ENCODE measurements around the gene TMEM212. TPM values are rescaled to one million over a fixed set of nuclear protein-coding genes. Genes with fewer than 3 reads are reported as not detected.
A peak's percentile ranks its signal among the peaks of the same experiment; 100 is the strongest.

The TMEM212 gene
- total RNA-seq, 1 experiment from 2014 or later: not detected

DNA sequence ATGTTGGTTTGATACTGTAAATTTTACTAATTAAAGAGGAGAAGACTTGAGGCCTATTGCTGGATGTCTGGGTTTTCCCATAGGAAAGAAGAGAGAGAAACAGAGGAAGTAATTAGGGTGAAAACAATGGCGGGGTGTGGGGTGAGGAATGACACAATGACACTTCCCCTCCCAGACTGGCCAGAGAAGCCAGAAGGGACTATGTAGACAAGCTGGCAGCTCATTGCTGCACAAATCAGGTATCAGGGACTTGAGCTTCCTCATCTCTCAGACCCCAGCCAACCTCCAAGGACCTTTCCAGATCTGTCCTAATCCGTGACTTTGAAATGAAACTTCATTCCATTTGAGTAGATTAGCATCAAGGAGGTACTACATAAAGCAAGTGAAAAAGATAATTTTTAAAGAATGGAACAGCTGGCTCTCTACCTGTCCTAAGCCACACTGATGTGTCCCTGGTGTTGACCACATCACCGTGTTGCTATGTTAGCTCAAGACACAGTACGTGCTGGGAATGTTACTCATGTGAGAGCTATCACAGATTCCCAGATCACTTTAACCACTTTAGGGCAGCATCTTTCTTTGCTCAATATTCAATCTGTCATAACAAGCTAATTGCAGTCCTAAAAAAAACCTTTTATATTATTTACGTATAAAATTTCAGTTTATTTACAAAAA is 22.2 kb downstream of the TMEM212 start:
- no peaks in the 10 kb centered on the region for H3K36me3 Mint-ChIP-seq (ENCODE audit: insufficient read depth in 1 of 3, low read depth in 3 of 3)
- H3K4me2 ChIP-seq (ENCODE audit: insufficient read depth, insufficient read length, low read length): no peak overlapping the region
- H3K27me3 Mint-ChIP-seq (ENCODE audit: low read depth): no peaks in the 10 kb centered on the region
- H3K56ac ChIP-seq (ENCODE audit: insufficient read length, low read depth, low read length): no peak overlapping the region
- peak overlapping the region in 1 of 3 experiments; percentile 36; a peak in 1 of 7 replicates for H3K27ac Mint-ChIP-seq
- H3K9me3 Mint-ChIP-seq: no peaks in the 10 kb centered on the region
- no peaks in the 10 kb centered on the region for H3K79me2 ChIP-seq (ENCODE audit: insufficient read depth, low read length)
- H2BK15ac ChIP-seq (ENCODE audit: low read depth, low read length): no peak overlapping the region
- H2BK20ac ChIP-seq (ENCODE audit: low read depth, low read length, poor library complexity, severe bottlenecking): no peak overlapping the region
- no peak overlapping the region for H4K8ac ChIP-seq (replicated peaks; ENCODE audit: insufficient read length, low read depth, low read length)
- no peaks in the 10 kb centered on the region for H3K9me3 ChIP-seq (ENCODE audit: control insufficient read depth, low read depth, low read length)
- no peak overlapping the region for H3K4me3 Mint-ChIP-seq
- H2AFZ ChIP-seq (ENCODE audit: low read length): no peak overlapping the region
- H3T11ph ChIP-seq (ENCODE audit: low read length): no peak overlapping the region
- no peak overlapping the region for H3K23ac ChIP-seq (ENCODE audit: insufficient read length, low read depth, low read length)
- H3K4me1 ChIP-seq (ENCODE audit: insufficient read depth, low read length): no peaks in the 10 kb centered on the region; the same call in 1 of the 2 replicates
- H3K4me1 Mint-ChIP-seq: peaks cover 11% of the 10 kb centered on the region in 2 experiments
- no peak overlapping the region for H2BK120ac ChIP-seq (ENCODE audit: low read depth, low read length, poor library complexity, severe bottlenecking)
- no peak overlapping the region for H3K14ac ChIP-seq (ENCODE audit: insufficient read depth, low read length)
- no peak overlapping the region for H3K4ac ChIP-seq (ENCODE audit: low read depth, low read length)
- TF ChIP-seq, protein P1, sequence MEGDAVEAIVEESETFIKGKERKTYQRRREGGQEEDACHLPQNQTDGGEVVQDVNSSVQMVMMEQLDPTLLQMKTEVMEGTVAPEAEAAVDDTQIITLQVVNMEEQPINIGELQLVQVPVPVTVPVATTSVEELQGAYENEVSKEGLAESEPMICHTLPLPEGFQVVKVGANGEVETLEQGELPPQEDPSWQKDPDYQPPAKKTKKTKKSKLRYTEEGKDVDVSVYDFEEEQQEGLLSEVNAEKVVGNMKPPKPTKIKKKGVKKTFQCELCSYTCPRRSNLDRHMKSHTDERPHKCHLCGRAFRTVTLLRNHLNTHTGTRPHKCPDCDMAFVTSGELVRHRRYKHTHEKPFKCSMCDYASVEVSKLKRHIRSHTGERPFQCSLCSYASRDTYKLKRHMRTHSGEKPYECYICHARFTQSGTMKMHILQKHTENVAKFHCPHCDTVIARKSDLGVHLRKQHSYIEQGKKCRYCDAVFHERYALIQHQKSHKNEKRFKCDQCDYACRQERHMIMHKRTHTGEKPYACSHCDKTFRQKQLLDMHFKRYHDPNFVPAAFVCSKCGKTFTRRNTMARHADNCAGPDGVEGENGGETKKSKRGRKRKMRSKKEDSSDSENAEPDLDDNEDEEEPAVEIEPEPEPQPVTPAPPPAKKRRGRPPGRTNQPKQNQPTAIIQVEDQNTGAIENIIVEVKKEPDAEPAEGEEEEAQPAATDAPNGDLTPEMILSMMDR (conservative IDR thresholded peaks at IDR 0.05): no peak
- H3K79me1 ChIP-seq (ENCODE audit: insufficient read depth, low read depth, low read length, poor library complexity, severe bottlenecking): no peaks in the 10 kb centered on the region
- no peak overlapping the region for H4K5ac ChIP-seq (ENCODE audit: insufficient read length, low read depth, low read length)
- no peaks in the 10 kb centered on the region for H4K20me1 ChIP-seq (ENCODE audit: control insufficient read depth, insufficient read depth, insufficient read length)
- H2AK5ac ChIP-seq (ENCODE audit: insufficient read length, low read length): no peak overlapping the region
- no peaks in the 10 kb centered on the region for H3K23me2 ChIP-seq (ENCODE audit: insufficient read length, low read depth, low read length, poor library complexity, severe bottlenecking)
- H3K18ac ChIP-seq (ENCODE audit: insufficient read length, low read depth, low read length): no peak overlapping the region
- WGBS (ENCODE audit: extremely low coverage, insufficient read length, low lambda C conversion rate): 100% methylated on average over 1 of the region's 5 CpGs
- no peak for DNase-seq
- H3K27ac ChIP-seq (ENCODE audit: insufficient read length, low read depth, low read length): no peak overlapping the region
- no peak overlapping the region for H3K9ac ChIP-seq (ENCODE audit: extremely low read depth, insufficient read length, low read length)
- H2BK12ac ChIP-seq (ENCODE audit: insufficient read length, low read depth, low read length): no peak overlapping the region
- no peak overlapping the region for H4K91ac ChIP-seq (ENCODE audit: insufficient read length, low read depth, low read length)
- H3K27me3 ChIP-seq (ENCODE audit: insufficient read depth, low read length): no peaks in the 10 kb centered on the region
- H2BK5ac ChIP-seq (ENCODE audit: insufficient read length, low read length): no peak overlapping the region

Data from H9 (cell line).